CD14-positive monocyte (primary cell): ENCODE data around the gene COL27A1. TPM values are rescaled to one million over a fixed set of nuclear protein-coding genes. Genes with fewer than 3 reads are reported as not detected.

ENCODE experiments used
- DNase-seq, 3 donors: peaks; one replicate each; pipeline ENCODE4 v3.0.0-alpha.2; 2011 to 2022
- H2AFZ ChIP-seq: 2 replicates; pipeline ENCODE4 v1.6.0; 2012; ENCODE audit warnings: mild to moderate bottlenecking, low read depth, low read length, inconsistent platforms; ENCODE audit not compliant: insufficient read depth, poor library complexity, severe bottlenecking
- H3K27ac ChIP-seq, 2 donors: 1 replicate in 1 of 2; 2 replicates in 1 of 2; pipeline ENCODE4 v1.5.1; 2012 to 2013; ENCODE audit warnings: low read length in 2 of 2, control low read depth in 1 of 2, inconsistent platforms in 1 of 2, low read depth in 1 of 2, mild to moderate bottlenecking in 1 of 2
- H3K27me3 ChIP-seq, 2 donors: one replicate each; pipeline versions ENCODE4 v1.6.0 to v1.6.1; 2011 to 2013; ENCODE audit warnings: low read length in 2 of 2; ENCODE audit not compliant: control insufficient read depth in 2 of 2, insufficient read depth in 2 of 2
- H3K36me3 ChIP-seq, 2 donors: replicated peaks in 1 of 2; 1 replicate in 1 of 2; 2 replicates in 1 of 2; pipeline versions ENCODE4 v1.5.1 to v1.6.1; 2012 to 2013; ENCODE audit warnings: low read length in 2 of 2, control low read depth in 1 of 2, inconsistent platforms in 1 of 2, mild to moderate bottlenecking in 1 of 2; ENCODE audit not compliant: insufficient read depth in 2 of 2, control insufficient read depth in 1 of 2
- H3K4me1 ChIP-seq, 2 donors: 1 replicate in 1 of 2; 2 replicates in 1 of 2; pipeline versions ENCODE4 v1.5.1 to v1.6.1; 2012 to 2013; ENCODE audit warnings: low read length in 2 of 2, control low read depth in 1 of 2, inconsistent platforms in 1 of 2, mild to moderate bottlenecking in 1 of 2, moderate library complexity in 1 of 2; ENCODE audit not compliant: insufficient read depth in 2 of 2, control insufficient read depth in 1 of 2
- H3K4me2 ChIP-seq: replicated peaks from 2 replicates; pipeline ENCODE3; 2012; ENCODE audit warnings: low read length, moderate library complexity, mild to moderate bottlenecking; ENCODE audit not compliant: poor library complexity, severe bottlenecking; ENCODE audit errors: extremely low read depth
- H3K4me3 ChIP-seq, 3 experiments: fragments of 200-600 bp in 1 of 3; sonication (generic) in 1 of 3; replicated peaks in 1 of 3; 1 replicate in 2 of 3; 2 replicates in 1 of 3; pipeline ENCODE4 v1.5.1; 2011 to 2013; ENCODE audit warnings: low read length in 3 of 3, mild to moderate bottlenecking in 3 of 3, control low read depth in 2 of 3, low read depth in 2 of 3, inconsistent platforms in 1 of 3, moderate library complexity in 1 of 3
- H3K79me2 ChIP-seq: 2 replicates; pipeline ENCODE4 v1.6.0; 2012; ENCODE audit warnings: mild to moderate bottlenecking, control low read depth, inconsistent platforms, low read length, moderate library complexity; ENCODE audit not compliant: insufficient read depth
- H3K9ac ChIP-seq: 2 replicates; pipeline ENCODE4 v1.6.0; 2017; ENCODE audit warnings: low read length, mild to moderate bottlenecking; ENCODE audit not compliant: insufficient read depth, poor library complexity, severe bottlenecking
- H3K9me3 ChIP-seq, 2 donors: replicated peaks in 1 of 2; 1 replicate in 1 of 2; 2 replicates in 1 of 2; pipeline versions ENCODE4 v1.5.1 to v1.6.1; 2012 to 2013; ENCODE audit warnings: low read length in 2 of 2, control low read depth in 1 of 2; ENCODE audit not compliant: control insufficient read depth in 1 of 2, insufficient read depth in 1 of 2
- H4K20me1 ChIP-seq: 2 replicates; pipeline ENCODE4 v1.6.0; 2012; ENCODE audit warnings: mild to moderate bottlenecking, low read length, control low read depth, moderate library complexity; ENCODE audit not compliant: insufficient read depth
- H3K27ac Mint-ChIP-seq, 7 donors: one replicate each; pipeline ENCODE4 v1.8.0; 2020; ENCODE audit warnings: mild to moderate bottlenecking in 7 of 7, mixed read lengths in 7 of 7, moderate library complexity in 6 of 7, inconsistent platforms in 2 of 7
- H3K27me3 Mint-ChIP-seq, 3 donors: one replicate each; pipeline ENCODE4 v1.8.0; 2021 to 2022; ENCODE audit warnings: low read depth in 3 of 3, mild to moderate bottlenecking in 3 of 3, mixed read lengths in 3 of 3, moderate library complexity in 3 of 3, inconsistent platforms in 1 of 3
- H3K36me3 Mint-ChIP-seq, 2 donors: one replicate each; pipeline ENCODE4 v1.8.0; 2020; ENCODE audit warnings: mixed read lengths in 2 of 2, inconsistent platforms in 1 of 2, mild to moderate bottlenecking in 1 of 2
- H3K4me1 Mint-ChIP-seq: one replicate; pipeline ENCODE4 v1.8.0; 2020; ENCODE audit warnings: mild to moderate bottlenecking, mixed read lengths
- H3K4me3 Mint-ChIP-seq, 2 donors: one replicate each; pipeline ENCODE4 v1.8.0; 2020; ENCODE audit warnings: mild to moderate bottlenecking in 2 of 2, mixed read lengths in 2 of 2, moderate library complexity in 1 of 2
- H3K9me3 Mint-ChIP-seq, 7 donors: one replicate each; pipeline ENCODE4 v1.8.0; 2020 to 2022; ENCODE audit warnings: mixed read lengths in 7 of 7, mild to moderate bottlenecking in 6 of 7, moderate library complexity in 6 of 7, inconsistent platforms in 2 of 7
- CTCF ChIP-seq: fragments of 200-600 bp; IDR thresholded peaks from one replicate; pipeline ENCODE4 v1.8.0; 2022; ENCODE audit warnings: antibody characterized with exemption, mild to moderate bottlenecking
- WGBS: methylation state at CpG from one replicate; pipeline ENCODE4 v1.1.5; 2013; ENCODE audit warnings: missing lambda C conversion rate; ENCODE audit not compliant: insufficient coverage; 5-methylcytosine and 5-hydroxymethylcytosine counted together
- intact Hi-C, 2 donors: fragments of 100-400 bp; cut with micrococcal nuclease; formaldehyde crosslinking; loops; one replicate each; pipeline versions ENCODE4 v1.15.0 to v1.15.1; 2023
- polyA plus RNA-seq, 3 donors: library from polyadenylated mRNA; depleted of rRNA in 1 of 3; unstranded in 2 of 3; stranded (reverse) in 1 of 3; fragments of 300-500 nt in 2 of 3; fragments of >200 nt in 1 of 3; fragmentation: Illumina TruSeq in 2 of 3; gene quantifications; 1 replicate in 2 of 3; 2 replicates in 1 of 3; pipeline ENCODE4 v1.2.3, GENCODE V29; 2012 to 2021

COL27A1 gene
- polyA plus RNA-seq, 3 donors, result 0.03 TPM; not detected in 2

GRCh38 chr9:114151426-114151956 is 3.8 kb upstream of the COL27A1 start:
- H3K36me3 Mint-ChIP-seq, result peaks cover 3 to 9% of the 10 kb centered on the region in 2 donors
- intact Hi-C loops, result no loop called here
- peaks cover 26 to 47% of the 10 kb centered on the region in 2 donors for H3K27me3 ChIP-seq
- no peak for DNase-seq
- H3K4me3 Mint-ChIP-seq, result no peak overlapping the region
- no peak overlapping the region for H3K4me3 ChIP-seq
- H2AFZ ChIP-seq, result no peak overlapping the region
- no peak overlapping the region for H3K27ac ChIP-seq
- no peak overlapping the region for H3K27ac Mint-ChIP-seq
- H4K20me1 ChIP-seq, result no peaks in the 10 kb centered on the region
- H3K79me2 ChIP-seq, result no peaks in the 10 kb centered on the region
- H3K9me3 ChIP-seq, result peaks cover 0 to 6% of the 10 kb centered on the region in 2 donors
- WGBS, result 96% methylated on average over 3 of the region's 5 CpGs
- peaks cover 46 to 58% (median 49%) of the 10 kb centered on the region in 3 donors for H3K27me3 Mint-ChIP-seq
- H3K4me1 Mint-ChIP-seq, result peaks cover 9% of the 10 kb centered on the region
- peaks cover 0 to 2% of the 10 kb centered on the region in 2 donors for H3K4me1 ChIP-seq
- no peaks in the 10 kb centered on the region for H3K36me3 ChIP-seq
- H3K4me2 ChIP-seq, result no peak overlapping the region
- peaks cover 0 to 11% (median 6%) of the 10 kb centered on the region in 7 donors for H3K9me3 Mint-ChIP-seq
- no peak overlapping the region for H3K9ac ChIP-seq
- TF ChIP-seq CTCF, result no peak

GRCh38 chr9:114153761-114154599 is 1.4 kb upstream of the COL27A1 start:
- peaks cover 27 to 65% of the 10 kb centered on the region in 2 donors for H3K27me3 ChIP-seq
- no peak overlapping the region for H2AFZ ChIP-seq
- peaks cover 0 to 6% of the 10 kb centered on the region in 2 donors for H3K9me3 ChIP-seq
- intact Hi-C loops, result no loop called here
- peaks cover 0 to 15% (median 6%) of the 10 kb centered on the region in 7 donors for H3K9me3 Mint-ChIP-seq
- no peak overlapping the region for H3K4me3 ChIP-seq
- no peak for TF ChIP-seq CTCF
- H3K4me2 ChIP-seq, result no peak overlapping the region
- peaks cover 0 to 2% of the 10 kb centered on the region in 2 donors for H3K4me1 ChIP-seq
- H4K20me1 ChIP-seq, result no peaks in the 10 kb centered on the region
- no peaks in the 10 kb centered on the region for H3K79me2 ChIP-seq
- H3K4me1 Mint-ChIP-seq, result peaks cover 10% of the 10 kb centered on the region
- no peak overlapping the region for H3K27ac Mint-ChIP-seq
- no peak overlapping the region for H3K9ac ChIP-seq
- no peak overlapping the region for H3K27ac ChIP-seq
- WGBS, result 1% methylated on average over 78 of the region's 80 CpGs
- DNase-seq, result no peak
- H3K36me3 Mint-ChIP-seq, result peaks cover 3 to 9% of the 10 kb centered on the region in 2 donors
- H3K27me3 Mint-ChIP-seq, result peaks cover 60 to 77% (median 61%) of the 10 kb centered on the region in 3 donors
- H3K4me3 Mint-ChIP-seq, result peak overlapping the region; percentile 39 to 85
- no peaks in the 10 kb centered on the region for H3K36me3 ChIP-seq
